ENCODE measurements around the gene ODAD4. TPM values are rescaled to one million over a fixed set of nuclear protein-coding genes. Genes with fewer than 3 reads are reported as not detected.

The ODAD4 gene
- total RNA-seq, 2 experiments from 2014 or later = 2.2 to 2.7 TPM

DNA sequence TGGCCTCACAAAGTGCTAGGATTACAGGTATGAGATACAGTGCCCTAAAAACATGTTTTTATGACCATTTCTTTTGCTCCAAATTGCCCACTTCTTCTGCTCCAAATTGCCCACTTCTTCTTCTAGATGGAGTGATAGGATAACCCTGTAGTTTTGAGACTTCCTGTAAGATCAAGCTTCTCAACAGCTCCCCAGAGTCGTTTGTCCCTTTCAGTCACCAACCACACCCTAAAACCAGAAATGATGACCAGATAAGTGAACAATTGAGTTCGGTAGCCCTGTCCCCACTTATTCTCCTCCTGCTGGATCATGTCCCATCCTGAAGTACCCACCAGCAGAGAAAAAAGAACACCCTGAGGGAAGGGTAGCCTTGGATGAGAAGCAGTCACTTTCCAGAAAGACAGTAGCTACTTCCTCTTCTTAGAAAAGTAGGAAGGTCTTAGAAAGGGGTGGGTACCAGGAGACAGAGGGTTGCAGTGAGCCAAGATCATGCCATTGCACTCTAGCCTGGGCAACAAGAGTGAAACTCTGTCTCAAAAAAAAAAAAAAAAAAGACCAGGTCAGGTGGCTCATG is 2.5 kb downstream of the ODAD4 start:
- intact Hi-C loops (cut with DNase I, micrococcal nuclease) = no loop called here
- TF ChIP-seq, protein P1, sequence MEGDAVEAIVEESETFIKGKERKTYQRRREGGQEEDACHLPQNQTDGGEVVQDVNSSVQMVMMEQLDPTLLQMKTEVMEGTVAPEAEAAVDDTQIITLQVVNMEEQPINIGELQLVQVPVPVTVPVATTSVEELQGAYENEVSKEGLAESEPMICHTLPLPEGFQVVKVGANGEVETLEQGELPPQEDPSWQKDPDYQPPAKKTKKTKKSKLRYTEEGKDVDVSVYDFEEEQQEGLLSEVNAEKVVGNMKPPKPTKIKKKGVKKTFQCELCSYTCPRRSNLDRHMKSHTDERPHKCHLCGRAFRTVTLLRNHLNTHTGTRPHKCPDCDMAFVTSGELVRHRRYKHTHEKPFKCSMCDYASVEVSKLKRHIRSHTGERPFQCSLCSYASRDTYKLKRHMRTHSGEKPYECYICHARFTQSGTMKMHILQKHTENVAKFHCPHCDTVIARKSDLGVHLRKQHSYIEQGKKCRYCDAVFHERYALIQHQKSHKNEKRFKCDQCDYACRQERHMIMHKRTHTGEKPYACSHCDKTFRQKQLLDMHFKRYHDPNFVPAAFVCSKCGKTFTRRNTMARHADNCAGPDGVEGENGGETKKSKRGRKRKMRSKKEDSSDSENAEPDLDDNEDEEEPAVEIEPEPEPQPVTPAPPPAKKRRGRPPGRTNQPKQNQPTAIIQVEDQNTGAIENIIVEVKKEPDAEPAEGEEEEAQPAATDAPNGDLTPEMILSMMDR (IDR thresholded peaks at IDR 0.05) = no peak
- peak overlapping the region; percentile 51 for H3K4me3 Mint-ChIP-seq

DNA sequence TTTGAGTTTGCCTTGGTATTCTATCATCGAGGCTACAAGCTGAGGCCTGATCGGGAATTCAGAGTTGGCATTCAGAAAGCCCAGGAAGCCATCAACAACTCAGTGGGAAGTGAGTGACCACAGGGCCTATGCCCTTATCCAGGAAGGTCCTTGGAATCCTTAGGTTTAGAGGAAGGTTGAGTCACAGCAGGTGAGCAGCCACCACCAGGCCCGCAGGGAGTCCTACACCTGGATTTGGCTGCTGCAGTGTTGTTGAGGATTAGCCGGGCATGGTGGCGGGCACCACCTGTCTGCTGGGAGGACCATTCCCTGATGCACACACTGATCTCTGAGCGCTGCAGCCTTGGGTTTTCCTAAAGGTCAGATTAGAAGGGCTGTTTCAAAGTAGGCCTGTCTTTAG is 5.2 kb downstream of the ODAD4 start:
- H3K4me1 Mint-ChIP-seq (ENCODE audit: low read depth) = peaks cover under 1% of the 10 kb centered on the region
- no peak overlapping the region for H3K27ac ChIP-seq (ENCODE audit: low read depth in 1 of 2, low read length in 2 of 2)
- no peak for ATAC-seq (ENCODE audit: poor library complexity)
- peaks cover 7% of the 10 kb centered on the region for H3K4me1 ChIP-seq (ENCODE audit: insufficient read depth, low read length)
- ChIA-PET POLR2A (no interaction called here), CTCF (no interaction called here)
- no peak overlapping the region for H3K4me3 ChIP-seq (ENCODE audit: low read length)
- H3K27ac Mint-ChIP-seq = no peak overlapping the region
- H3K27me3 Mint-ChIP-seq = no peaks in the 10 kb centered on the region
- no peaks in the 10 kb centered on the region for H3K36me3 ChIP-seq (ENCODE audit: insufficient read depth, low read length)
- TF ChIP-seq, protein P1 (IDR thresholded peaks at IDR 0.05) = no peak
- intact Hi-C loops (cut with DNase I, micrococcal nuclease) = no loop called here
- no peak overlapping the region for H3K4me3 Mint-ChIP-seq
- H3K27me3 ChIP-seq (ENCODE audit: control insufficient read depth in 1 of 2, insufficient read depth in 2 of 2, low read length in 2 of 2) = no peaks in the 10 kb centered on the region
- no peaks in the 10 kb centered on the region for H3K9me3 ChIP-seq (ENCODE audit: control insufficient read depth in 1 of 2, insufficient read depth in 1 of 2, low read length in 2 of 2)
- H3K9me3 Mint-ChIP-seq = no peaks in the 10 kb centered on the region
- no peak for DNase-seq
- H3K36me3 Mint-ChIP-seq (ENCODE audit: low read depth) = no peaks in the 10 kb centered on the region

More for the DNA sequence above, 2.5 kb downstream of the ODAD4 start:
- Mint-ChIP-seq H3K4me1 (ENCODE audit: low read depth) (peaks cover 19% of the 10 kb centered on the region), H3K36me3 (ENCODE audit: low read depth) (peaks cover 6% of the 10 kb centered on the region), H3K27me3 (no peaks in the 10 kb centered on the region), H3K27ac (peak overlapping the region; percentile 42), H3K9me3 (no peaks in the 10 kb centered on the region)
- no peaks in the 10 kb centered on the region for H3K9me3 ChIP-seq (ENCODE audit: control insufficient read depth in 1 of 2, insufficient read depth in 1 of 2, low read length in 2 of 2)
- peaks cover 23% of the 10 kb centered on the region for H3K4me1 ChIP-seq (ENCODE audit: insufficient read depth, low read length)
- no peaks in the 10 kb centered on the region for H3K27me3 ChIP-seq (ENCODE audit: control insufficient read depth in 1 of 2, insufficient read depth in 2 of 2, low read length in 2 of 2)
- ChIA-PET CTCF (no interaction called here), POLR2A (no interaction called here)
- H3K27ac ChIP-seq (ENCODE audit: low read depth in 1 of 2, low read length in 2 of 2) = no peak overlapping the region
- DNase-seq (peak in 1 of 14 experiments; percentile 13), ATAC-seq (ENCODE audit: poor library complexity) (no peak)
- H3K36me3 ChIP-seq (ENCODE audit: insufficient read depth, low read length) = no peaks in the 10 kb centered on the region
- no peak overlapping the region for H3K4me3 ChIP-seq (ENCODE audit: low read length)

DNA sequence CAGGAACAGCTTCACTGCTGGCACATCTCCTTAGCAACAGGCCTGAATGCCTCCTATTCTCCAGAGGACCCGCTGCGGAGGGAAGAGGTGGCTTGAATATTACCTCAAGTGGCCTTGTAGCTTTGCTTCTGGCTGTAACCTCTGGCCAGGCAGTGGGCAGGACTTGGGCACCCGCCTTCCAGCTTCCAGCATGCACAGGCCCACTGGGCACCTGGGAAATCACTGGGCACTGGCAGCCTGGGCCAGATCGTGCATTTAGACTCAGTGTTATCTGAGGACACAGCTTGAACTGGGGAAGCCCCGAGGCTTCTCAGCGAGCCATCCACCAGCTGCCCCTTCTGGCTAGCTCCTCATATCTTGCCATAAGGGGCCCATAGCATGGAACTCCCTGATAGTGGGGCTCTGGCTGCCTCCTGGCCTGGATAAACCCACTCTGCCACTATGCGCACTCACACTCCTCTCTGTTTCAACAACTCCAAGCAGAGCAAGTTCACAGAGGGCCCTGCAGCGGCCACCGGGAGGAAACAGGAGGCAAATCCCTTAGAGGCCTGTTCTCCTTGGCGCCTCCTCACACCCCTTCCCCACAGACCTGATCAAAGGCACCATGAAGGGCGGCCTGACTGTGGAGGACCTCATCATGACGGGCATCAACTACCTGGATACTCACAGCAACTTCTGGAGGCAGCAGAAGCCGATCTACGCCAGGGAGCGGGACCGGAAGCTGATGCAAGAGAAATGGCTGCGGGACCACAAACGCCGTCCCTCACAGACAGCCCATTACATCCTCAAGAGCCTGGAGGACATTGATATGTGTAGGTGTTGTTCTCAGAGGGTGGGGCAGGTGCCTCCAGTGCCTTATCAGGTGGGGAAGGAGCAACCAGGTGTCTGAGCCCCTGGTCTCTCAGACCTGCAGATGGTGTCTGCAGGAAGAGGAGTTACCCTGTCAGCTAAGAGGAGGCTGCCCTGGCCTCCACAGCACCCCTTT is 7.8 kb downstream of the ODAD4 start:
- ChIA-PET CTCF (no interaction called here), POLR2A (no interaction called here)
- TF ChIP-seq, protein P1 (IDR thresholded peaks at IDR 0.05) = no peak
- Histone ChIP-seq H3K4me3 (ENCODE audit: low read length) (no peak overlapping the region), H3K36me3 (ENCODE audit: insufficient read depth, low read length) (no peaks in the 10 kb centered on the region), H3K4me1 (ENCODE audit: insufficient read depth, low read length) (no peaks in the 10 kb centered on the region), H3K27me3 (ENCODE audit: control insufficient read depth in 1 of 2, insufficient read depth in 2 of 2, low read length in 2 of 2) (no peaks in the 10 kb centered on the region), H3K27ac (ENCODE audit: low read depth in 1 of 2, low read length in 2 of 2) (no peak overlapping the region), H3K9me3 (ENCODE audit: control insufficient read depth in 1 of 2, insufficient read depth in 1 of 2, low read length in 2 of 2) (no peaks in the 10 kb centered on the region)
- intact Hi-C loops (cut with DNase I, micrococcal nuclease) = no loop called here
- DNase-seq (no peak), ATAC-seq (ENCODE audit: poor library complexity) (no peak)
- Mint-ChIP-seq H3K36me3 (ENCODE audit: low read depth) (no peaks in the 10 kb centered on the region), H3K4me1 (ENCODE audit: low read depth) (no peaks in the 10 kb centered on the region), H3K4me3 (no peak overlapping the region), H3K27ac (no peak overlapping the region), H3K27me3 (no peaks in the 10 kb centered on the region), H3K9me3 (no peaks in the 10 kb centered on the region)

Measured in CD4-positive, alpha-beta T cell (primary cell).